Dermis microvascular lymphatic vessel endothelial cell (primary cell): Measurements from ENCODE around the gene FXYD7. TPM values are rescaled to one million over a fixed set of nuclear protein-coding genes. Genes with fewer than 3 reads are reported as not detected.
A peak's percentile ranks its signal among the peaks of the same experiment; 100 is the strongest.
"Not testable (repeated sequence)": the region's sequence is repeated elsewhere in the genome, so short reads cannot be mapped to it uniquely, and the experiment has no call there.

Source experiments
- DNase-seq, 2 donors: peaks; one replicate each; pipeline versions ENCODE4 v3.0.0 to v3.0.0-alpha.2; 2010; ENCODE audit warnings: low read depth in 2 of 2
- total RNA-seq: library from RNA; depleted of rRNA; stranded (reverse); fragments of >200 nt; gene quantifications from 2 replicates; pipeline ENCODE4 v1.2.1, GENCODE V29; 2014

The FXYD7 gene
- total RNA-seq, 1 donor from 2014 or later, result not detected

DNA sequence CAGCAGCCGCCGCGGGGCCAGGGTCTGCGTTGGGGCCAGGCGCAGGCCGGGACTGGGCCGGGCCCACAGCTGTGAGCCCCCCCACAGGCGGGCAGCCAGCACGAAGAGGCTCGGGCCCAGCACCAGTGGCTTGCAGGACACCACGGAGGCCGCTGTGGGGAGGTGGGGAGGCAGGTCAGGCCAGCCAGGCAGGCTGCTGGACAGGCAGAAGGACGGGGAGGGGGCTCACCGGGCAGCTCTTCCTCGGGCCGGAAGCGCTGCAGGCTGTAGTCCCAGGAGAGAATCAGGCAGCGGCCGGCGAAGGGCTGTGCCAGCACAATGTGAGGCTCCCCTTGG is 16.5 kb upstream of the FXYD7 start:
- DNase-seq, result no peak

GRCh38 chr19:35127871-35128270 is 15.2 kb upstream of the FXYD7 start:
- no peak for DNase-seq

DNA sequence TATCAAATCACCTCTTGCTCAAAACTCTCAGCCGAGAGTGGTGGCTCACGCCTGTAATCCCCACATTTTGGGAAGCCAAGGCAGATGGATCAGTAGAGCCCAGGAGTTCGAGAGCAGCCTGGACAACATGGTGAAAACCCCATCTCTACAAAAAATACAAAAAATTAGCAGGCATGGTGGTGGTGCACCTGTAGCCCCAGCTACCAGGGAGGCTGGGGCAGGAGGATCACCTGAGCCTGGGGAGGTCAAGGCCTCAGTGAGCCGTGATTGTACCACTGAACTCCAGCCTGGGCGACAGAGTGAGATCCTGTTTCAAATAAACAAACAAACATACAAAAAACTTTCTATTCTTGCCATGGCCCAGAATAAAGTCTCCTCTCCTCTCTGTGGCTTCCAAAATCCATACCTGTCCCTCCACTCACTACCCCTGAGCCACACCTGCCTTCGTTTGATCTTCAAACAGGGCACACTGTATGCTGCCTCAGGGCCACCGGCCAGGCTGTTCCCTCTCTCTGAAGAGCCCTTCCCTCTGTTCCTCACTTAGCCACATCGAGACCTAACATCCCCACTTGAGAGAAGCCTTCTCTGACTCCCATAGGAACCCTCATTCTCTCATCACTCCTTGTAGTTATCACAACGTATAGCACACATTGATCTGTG is 14.5 kb upstream of the FXYD7 start:
- no peak for DNase-seq

DNA sequence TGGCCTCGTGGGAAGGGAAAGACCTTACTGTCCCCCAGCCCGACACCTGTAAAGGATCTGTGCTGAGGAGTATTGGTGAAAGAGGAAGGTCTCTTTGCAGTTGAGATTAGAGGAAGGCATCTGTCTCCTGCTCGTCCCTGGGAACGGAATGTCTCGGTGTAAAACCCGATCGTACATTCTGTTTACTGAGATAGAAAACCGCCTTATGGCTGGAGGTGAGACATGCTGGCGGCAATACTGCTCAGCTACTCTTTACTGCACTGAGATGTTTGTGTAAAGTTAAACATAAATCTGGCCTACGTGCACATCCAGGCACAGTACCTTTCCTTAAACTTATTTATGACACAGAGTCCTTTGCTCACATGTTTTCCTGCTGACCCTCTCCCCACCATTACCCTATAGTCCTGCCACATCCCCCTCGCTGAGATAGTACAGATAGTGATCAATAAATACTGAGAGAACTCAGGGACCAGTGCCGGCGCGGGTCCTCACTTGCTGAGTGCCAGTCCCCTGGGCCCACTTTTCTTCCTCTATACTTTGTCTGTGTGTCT is 13.3 kb upstream of the FXYD7 start:
- DNase-seq, result not testable (repeated sequence)

- DNase-seq, result no peak
Measured at GRCh38 chr19:35130761-35131720, 12.0 kb upstream of the FXYD7 start.

GRCh38 chr19:35132254-35132653 is 10.8 kb upstream of the FXYD7 start:
- no peak for DNase-seq

DNA sequence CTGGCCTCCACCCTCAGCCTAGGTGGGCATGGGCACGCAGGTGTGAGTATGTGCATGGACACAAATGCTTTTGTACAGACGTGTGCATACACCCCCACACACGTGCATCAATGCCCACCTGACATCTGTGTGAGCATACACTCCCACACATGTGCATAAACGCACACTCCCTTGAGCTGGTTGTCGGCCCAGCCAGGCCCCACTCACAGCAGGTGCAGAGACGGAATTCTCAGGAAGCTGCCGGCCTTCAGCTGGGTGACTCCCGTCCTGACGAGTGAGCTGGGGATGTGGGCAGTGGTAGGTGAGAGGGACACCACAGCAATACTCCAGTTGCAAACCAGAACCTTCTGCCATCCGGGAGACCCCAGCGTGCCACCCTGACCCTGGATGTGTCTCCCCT is 9.2 kb upstream of the FXYD7 start:
- DNase-seq, result no peak

DNA sequence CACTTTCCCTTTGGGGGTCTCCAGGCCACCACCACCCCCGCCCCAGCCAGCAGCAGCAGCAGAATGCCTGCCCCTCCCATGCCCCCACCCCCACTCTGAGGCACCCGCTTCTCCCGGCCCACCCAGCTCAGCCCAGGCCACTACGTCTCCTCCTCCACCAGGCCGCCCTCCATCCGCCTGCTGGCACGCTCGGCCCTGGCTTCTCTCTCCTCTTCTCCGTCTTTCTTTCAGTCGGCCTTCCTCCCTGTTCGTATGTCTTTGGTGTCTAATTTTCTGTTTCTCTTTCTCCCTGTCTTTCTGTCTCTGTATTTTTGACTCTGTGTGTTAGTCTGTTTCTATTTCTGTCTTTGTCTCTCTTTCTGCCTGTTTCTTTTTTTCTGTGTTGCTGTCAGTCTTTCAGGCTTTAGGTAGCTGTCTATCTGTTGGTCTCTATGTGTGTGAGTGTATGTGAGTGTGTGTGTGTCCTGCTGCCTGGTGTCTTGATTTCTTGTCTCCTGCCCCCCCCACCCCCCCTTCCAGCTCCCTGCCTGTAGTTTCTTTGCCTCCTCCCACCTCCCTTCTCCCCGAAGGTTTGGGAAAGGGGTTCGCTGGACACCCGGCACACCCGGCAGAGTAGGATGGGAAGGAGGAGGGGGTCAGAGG is 8.3 kb upstream of the FXYD7 start, which contains the start of gene LGI4:
LGI4 (minus strand) TSS at position 459 of the 642 bp plus-strand sequence; CDS start at position 80, 379 bp downstream.
- DNase-seq, result no peak

GRCh38 chr19:35135389-35135909 is 7.6 kb upstream of the FXYD7 start:
- peak; percentile 35 to 71 for DNase-seq

DNA sequence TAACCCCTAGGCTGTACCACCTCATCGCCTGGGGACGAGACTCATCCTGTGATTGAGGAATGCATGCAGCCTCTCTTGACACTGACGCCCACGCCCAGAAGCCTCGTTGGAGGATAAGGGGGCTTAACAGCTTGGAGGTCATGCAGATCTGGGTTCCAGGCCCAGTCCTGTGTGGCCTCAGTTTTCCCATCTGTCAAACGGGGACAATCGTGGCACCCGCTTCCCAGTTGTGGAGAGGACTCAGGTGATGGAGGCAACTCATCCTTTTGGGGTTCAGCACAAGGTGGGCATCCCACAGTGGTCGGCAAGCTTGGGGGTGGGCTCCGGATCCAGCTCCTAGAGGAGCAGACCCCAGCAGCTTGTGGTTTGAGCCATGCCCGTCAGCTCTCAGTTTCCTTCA is 6.8 kb upstream of the FXYD7 start:
- no peak for DNase-seq

DNA sequence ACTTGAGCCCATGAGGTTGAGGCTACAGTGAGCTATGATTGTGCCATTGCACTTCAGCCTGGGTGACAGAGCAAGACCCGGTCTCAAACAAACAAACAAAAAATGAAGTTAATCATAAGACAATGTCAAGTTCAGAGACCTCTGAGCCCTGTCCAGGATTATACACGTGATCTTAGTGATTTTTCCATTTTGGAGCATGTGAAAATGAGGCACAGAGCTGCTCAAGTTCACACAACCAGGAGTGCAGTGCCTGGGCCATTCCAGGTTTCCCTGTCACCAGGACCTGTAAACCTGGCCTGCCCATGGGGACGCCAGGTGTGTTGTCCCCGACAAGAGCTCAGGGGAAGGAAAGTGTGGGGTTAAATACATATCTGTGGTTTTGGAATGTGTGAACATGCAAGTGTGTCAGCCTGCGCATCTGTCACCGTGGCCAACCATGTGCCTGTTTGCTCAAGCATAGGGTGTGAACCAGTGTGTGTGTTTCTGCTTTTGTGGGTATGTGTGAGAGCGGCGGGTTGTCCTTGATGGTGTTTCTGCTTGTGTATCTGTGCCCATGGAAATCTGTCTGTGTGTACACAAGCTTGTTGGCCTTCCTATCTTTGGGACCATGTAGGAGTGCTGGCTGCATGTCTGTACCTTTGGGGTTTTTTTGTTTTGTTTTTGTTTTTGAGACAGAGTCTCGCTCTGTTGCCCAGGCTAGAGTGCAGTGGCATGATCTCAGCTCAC is 5.9 kb upstream of the FXYD7 start:
- no peak for DNase-seq

DNA sequence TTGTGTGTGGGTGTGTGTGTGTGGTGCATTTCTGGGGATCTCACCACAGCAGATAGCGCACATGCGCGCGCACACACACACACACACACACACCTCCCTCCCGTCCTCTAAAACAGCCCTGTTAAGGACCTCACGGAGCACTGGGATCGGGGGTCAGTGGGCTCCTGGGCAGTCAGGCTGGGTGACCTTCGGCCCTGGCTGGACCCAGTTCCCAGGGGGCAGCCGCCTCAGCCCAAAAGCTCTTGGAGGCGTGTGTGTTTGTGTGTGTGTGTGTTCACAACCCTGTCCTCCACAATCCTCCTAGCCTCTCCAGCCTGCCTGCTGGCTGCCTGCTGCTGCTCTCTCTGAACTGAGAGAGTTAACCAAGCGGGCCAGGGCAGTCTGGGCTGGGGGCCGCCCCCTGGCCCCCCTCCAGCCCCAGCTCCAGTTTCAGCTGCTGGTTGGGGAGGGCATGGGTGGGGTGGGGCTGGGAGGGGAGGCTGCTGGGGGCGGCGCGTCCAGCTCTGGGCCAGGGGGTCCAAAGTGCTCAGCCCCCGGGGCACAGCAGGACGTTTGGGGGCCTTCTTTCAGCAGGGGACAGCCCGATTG is 4.7 kb upstream of the FXYD7 start, which contains the start of gene FXYD1:
FXYD1 (plus strand) TSS at position 520 of the 588 bp plus-strand sequence. CDS start 1,256 bp downstream, outside the sequence.
- no peak for DNase-seq

- DNase-seq, result no peak
Measured at GRCh38 chr19:35140207-35140961, 2.7 kb upstream of the FXYD7 start.

DNA sequence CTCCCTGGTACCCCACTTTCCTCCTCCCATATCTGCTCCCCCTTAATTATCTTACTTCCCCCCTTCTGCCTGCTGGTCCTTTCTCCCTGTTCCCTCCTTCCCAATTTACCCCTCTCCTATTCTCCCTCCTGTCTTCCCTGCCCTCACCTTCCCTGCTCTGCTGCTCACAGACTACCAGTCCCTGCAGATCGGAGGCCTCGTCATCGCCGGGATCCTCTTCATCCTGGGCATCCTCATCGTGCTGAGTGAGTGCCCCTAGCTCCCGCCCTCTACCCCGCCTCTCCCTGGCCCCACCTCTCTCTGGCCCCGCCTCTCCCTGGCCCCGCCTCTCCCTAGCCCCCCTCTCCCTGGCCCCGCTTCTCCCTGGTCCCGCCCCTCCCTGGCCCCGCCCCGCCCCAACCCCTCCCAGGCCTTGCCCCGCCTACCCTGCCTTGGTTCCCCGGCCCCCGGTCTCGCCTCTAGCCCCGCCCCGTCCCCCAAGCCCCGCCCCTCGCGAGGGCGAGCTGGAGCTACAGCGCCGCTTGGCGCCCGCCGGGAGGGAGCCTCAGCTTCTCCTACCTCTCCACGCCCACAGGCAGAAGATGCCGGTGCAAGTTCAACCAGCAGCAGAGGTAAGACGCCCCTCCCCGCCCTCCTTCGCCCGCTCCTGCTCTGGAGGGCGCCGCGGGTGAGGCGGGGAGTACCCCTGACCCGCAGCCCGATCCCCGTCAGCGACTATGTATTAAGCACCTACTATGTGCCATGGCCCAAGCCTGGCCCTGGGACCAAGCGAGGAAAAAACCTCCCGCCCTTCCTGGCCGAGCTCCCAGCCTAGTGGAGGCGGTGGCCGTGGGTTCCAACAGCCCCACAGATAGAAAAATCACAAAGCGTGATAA is 1.9 kb upstream of the FXYD7 start:
- peak; percentile 57 to 90 for DNase-seq

DNA sequence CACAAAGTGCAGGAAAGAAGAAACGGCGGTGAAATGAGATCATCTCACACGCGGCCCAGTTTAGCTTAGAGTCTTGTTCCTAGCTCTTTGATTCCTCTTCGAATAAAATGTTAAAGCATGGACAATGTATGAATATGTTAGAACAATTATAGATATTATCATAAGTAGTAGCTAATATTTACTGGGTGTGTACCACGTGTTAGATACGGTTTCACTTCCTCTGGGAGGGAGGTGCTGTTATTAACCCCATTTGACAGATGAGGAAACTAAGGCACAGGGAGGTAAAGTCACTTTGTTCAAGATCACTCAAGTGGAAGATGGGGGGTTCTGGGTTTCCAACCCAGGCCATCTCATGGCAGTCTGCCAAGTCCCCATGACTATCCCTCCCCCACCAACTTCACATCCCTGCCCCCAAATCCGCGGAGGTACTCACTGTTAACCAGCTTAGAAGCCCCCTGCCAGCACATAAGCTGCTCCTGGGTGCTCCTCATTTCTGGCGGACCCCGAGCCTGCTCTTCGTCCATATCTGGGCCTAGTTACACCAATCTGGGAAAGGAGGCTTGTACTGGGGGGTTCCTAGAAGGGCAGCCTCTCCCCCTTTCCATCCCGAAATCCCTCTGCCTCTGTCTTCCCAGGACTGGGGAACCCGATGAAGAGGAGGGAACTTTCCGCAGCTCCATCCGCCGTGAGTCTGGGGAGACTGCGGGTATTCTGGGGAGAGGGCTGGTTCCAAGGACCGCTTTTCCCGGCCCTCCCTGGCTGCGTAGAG is 1.0 kb upstream of the FXYD7 start:
- DNase-seq, result no peak

DNA sequence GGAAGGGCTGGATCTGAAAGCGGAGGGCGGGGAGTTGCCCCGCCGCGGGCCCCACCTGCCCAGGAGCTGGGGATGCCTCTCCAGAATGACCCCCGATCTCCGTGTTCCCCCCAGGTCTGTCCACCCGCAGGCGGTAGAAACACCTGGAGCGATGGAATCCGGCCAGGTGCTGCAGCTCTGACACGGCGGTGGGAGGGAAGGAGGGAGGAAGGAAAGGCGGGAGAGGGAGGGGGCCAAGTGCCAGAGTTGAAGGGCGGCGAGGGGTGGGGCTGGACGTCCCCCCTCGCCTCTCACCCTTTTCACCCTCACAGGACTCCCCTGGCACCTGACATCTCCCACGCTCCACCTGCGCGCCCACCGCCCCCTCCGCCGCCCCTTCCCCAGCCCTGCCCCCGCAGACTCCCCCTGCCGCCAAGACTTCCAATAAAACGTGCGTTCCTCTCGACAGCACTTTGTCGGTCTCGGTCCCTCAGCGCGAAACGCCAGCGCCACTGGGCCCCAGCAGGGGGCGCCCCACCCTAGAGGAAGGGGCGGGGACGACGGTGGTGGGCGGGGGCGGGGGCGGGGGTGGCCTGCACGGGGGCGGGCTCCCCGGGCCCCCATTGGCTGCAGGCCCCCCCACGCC is 337 bp upstream of the FXYD7 start:
- DNase-seq, result peak in 1 of 2 donors; percentile 50

GRCh38 chr19:35143818-35144217 is 763 bp downstream of the FXYD7 start:
- no peak for DNase-seq

DNA sequence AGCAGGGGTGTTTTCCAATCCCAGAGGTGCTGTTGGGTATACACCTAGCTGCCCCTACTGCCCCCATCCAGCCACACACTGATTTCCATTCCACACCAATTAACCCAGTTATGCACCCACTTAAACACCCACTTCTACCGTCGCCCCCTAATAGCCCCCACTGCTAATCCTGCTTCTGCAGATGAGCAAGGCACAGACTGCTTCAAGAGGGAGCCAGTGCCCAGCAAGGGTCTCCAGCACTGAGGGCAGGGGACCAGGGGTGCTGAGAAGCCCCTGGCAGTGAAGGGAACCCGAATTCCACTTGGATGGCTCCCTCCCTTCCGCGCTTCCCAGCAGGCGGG is 1.2 kb downstream of the FXYD7 start:
- no peak for DNase-seq
